DMS53 treated with DMSO at 0.1 percent for 48 hours (cell line): ENCODE results near the gene DOC2B.
"Not testable (repeated sequence)": the region's sequence is repeated elsewhere in the genome, so short reads cannot be mapped to it uniquely, and the experiment has no call there.

ENCODE experiments used
- DNase-seq: peaks from one replicate; lab custom pipeline; 2025; ENCODE audit not compliant: unreplicated experiment; lab: John Stamatoyannopoulos, UW

Gene DOC2B

DNA sequence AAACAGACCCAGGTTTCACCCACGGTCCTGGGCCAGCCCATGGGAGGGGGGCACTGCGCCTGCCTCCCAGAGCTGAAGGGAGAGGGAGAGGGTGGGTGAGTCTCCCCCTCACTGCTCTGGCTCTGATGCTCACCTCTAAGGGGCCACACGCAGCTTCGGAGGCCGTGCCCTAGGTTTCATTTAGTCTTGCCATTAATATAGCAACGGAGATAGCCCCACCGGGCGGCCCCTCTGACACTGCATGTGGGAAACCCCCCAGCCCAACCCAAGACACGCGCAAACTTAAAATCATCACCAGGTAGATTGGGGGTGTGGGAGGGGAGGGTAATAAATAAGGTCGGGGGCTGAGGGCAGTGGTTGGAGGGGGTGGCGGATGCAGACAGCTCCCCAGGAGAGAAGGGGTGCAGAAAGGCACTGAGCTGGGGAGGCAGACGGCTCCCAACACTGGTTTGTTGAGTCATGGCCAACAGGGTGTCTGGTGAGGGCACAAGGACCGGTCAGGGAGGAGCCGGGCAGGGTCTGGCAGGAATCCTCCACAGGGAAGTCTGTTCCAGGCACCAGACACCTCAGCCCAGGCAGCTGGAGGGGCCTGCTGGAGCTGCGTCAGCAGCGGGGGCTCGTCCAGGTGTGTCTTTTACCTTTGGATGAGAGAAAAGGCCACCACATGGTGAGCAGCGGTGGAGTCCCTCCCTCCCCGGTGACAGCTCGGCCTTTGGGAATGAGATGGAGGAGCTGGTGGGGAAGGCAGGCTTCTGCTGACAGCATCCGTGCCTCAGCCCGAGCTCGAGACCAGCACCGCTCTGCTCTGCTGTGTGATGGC, 32.0 kb upstream of the DOC2B start:
- no peak for DNase-seq

- DNase-seq: no peak
Measured at GRCh38 chr17:210402-210801, 29.0 kb upstream of the DOC2B start.

GRCh38 chr17:208429-208828, 27.0 kb upstream of the DOC2B start:
- no peak for DNase-seq

DNA sequence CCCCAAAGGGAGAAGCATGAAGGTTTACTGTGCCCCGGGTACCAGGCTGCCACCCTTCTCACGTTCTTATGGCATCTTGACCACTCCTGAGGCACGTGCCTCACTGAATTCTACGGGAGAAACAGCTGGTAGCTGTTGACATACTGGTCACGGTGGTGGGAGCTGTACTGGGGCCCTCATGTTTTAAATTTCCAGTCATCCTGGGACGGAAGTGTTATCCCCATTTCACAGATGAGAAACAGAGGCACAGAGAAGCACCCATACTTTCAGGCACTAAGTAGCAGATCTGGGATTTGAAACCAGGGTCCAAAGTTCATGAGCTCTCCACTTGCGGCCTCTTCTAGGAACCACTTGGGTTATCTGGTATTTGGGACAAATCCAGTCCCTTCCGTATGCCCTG, 26.3 kb upstream of the DOC2B start:
- no peak for DNase-seq

GRCh38 chr17:206941-207560, 25.6 kb upstream of the DOC2B start:
- no peak for DNase-seq

GRCh38 chr17:206484-206883, 25.0 kb upstream of the DOC2B start:
- DNase-seq: peak; percentile 66

DNA sequence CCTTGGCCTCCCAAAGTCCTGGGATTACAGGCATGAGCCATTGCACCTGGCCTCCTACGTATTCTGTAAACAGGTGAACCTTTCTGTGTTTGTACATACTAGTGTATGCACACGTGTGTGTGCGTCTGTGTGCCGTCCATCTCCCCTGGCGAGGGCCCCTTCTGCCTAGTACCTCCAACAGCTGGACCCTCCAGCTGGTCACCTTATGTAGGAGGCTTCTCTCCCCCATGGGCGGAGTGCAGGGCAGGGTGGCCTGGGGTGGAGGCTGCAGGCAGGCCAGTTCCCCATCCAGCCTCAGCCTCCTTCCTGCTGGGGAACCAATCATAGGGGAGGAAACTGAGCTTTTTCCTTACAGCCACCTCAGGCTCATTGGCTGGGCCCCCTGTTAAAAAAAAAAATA, 24.4 kb upstream of the DOC2B start:
- no peak for DNase-seq

DNA sequence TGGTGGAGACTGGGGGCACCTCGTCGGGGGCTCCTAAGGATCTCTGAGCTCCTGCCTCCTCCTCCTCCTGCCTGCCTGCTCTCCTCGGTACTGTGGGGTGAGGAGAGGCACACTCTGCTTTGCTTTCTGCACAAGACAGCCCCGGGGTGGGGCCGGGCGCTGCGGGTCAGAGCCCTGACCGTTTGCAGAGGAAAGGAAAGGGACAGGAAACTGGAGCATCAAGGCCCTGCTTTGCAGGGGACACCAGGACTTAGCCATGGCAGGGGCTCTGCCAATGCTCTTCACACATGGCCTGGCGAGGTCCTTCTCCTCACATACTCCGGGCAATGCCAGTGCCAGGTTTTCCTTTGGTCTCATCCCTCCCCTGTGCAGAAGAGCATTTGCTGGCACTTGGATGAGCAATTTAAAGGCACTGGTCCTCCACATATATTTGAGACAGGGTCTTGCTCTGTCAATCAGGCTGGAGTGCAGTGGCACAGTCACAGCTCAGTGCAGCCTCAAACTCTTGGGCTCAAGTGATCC, 23.8 kb upstream of the DOC2B start:
- DNase-seq: no peak

GRCh38 chr17:204427-205147, 23.1 kb upstream of the DOC2B start:
- DNase-seq: no peak

DNA sequence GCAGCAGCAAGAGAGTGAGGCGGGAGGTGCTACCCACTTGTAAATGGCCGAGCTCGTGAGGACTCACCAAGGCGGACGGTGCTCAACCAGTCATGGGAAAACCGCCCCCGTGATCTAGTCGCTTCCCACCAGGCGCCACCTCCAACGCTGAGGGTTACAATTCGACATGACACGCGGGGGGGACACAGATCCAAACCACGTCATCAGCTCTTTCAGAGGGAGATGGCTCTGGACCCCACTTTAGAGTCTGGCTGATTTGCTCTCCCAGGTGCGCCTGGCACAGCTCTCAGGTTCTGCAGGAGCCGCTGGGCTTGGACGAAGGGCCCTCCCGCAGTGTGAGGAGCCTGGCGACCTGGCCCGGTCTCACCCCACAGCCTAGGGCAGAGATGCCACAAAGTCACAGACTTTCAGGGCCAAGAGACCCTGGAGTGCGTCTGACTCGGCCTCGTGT, 21.1 kb upstream of the DOC2B start:
- DNase-seq: no peak

DNA sequence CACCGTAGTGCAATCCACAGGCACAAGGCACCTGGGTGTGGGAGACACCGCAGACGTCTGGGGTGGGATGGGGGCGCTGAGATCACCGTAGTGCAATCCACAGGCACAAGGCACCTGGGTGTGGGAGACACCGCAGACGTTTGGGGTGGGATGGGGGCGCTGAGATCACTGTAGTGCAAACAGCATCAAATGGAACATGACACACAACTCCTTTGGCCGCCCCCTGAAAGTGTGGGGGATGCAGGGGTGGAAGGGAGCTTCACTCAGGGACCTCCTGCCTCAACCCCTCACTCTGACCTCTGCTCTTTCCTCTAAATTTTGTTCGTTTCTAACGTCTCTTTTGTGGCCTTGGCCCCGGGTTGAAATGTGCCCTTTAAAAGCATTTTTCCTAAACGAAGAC, 20.3 kb upstream of the DOC2B start:
- not testable (repeated sequence) for DNase-seq

GRCh38 chr17:201257-201656, 19.8 kb upstream of the DOC2B start:
- not testable (repeated sequence) for DNase-seq

GRCh38 chr17:200586-200985, 19.1 kb upstream of the DOC2B start:
- no peak for DNase-seq

- no peak for DNase-seq
Measured at GRCh38 chr17:199806-200545, 18.5 kb upstream of the DOC2B start.

DNA sequence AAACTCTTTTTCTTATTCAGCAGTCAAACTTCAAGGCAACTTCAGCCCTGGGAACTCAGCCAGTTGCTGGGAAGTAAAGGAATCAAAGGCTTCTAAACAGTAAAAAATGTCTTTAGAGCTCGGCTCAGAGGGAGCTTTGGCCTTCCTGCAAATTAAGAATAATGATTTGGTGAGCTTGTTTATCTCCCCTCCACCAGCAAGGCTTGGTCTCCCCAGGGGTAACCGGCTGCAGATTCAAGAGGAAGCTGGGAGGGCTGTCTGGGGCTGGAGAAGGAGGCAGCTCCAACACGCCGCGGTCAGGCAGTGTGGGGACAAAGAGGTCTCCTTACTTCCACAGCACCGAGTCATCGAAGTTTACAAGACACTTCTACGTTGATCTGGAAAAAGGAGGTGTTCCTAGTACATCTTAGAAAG, 17.7 kb upstream of the DOC2B start:
- DNase-seq: no peak

DNA sequence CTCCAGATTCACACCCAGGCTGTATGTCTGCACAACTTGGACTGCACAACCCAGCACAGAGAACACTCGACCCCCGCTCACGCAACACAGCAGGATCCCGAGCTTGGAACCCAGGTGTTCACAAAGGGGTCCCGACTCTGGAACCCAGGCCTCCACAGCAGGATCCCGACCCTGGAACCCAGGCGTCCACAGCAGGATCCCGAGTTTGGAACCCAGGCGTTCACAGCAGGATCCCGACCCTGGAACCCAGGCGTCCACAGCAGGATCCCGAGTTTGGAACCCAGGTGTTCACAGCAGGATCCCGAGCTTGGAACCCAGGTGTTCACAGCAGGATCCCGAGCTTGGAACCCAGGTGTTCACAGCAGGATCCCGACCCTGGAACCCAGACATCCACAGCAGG, 16.8 kb upstream of the DOC2B start:
- DNase-seq: not testable (repeated sequence)

DNA sequence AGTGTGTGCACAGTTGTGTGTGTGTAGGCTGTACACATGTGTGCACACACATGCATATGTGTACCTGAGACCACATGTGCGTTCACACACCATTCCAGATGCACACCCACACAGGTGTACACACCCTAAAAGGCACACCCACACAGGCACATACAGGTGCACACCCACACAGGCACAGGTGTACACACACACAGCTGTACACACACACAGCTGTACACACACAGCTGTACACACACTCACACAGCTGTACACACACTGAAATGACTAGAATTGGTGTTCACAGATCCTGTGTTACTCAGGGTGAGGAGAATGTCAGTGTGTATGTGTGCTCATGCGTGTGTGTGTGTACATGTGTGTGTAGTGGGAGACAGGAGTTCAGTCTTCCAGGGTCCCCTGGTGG, 15.9 kb upstream of the DOC2B start:
- DNase-seq: no peak

- DNase-seq: no peak
Measured at GRCh38 chr17:194828-195602, 13.6 kb upstream of the DOC2B start.

GRCh38 chr17:193841-194806, 12.7 kb upstream of the DOC2B start:
- no peak for DNase-seq
